Melanocyte of skin (primary cell): Measurements from ENCODE around the gene PRSS3. TPM values are rescaled to one million over a fixed set of nuclear protein-coding genes. Genes with fewer than 3 reads are reported as not detected.

Experiments used
- small RNA-seq, 2 donors: library from RNA; depleted of rRNA; stranded (forward); fragments of <200 nt; gene quantifications; one replicate each; pipeline ENCODE3, GENCODE V24; 2012
- total RNA-seq, 2 donors: library from RNA; depleted of rRNA; stranded (reverse); fragments of >200 nt; gene quantifications; 2 replicates each; pipeline ENCODE4 v1.2.3, GENCODE V29; 2012

The PRSS3 gene
- under 1 TPM in 1 of 2 donors, not detected in 1; 0.33 TPM for total RNA-seq

DNA sequence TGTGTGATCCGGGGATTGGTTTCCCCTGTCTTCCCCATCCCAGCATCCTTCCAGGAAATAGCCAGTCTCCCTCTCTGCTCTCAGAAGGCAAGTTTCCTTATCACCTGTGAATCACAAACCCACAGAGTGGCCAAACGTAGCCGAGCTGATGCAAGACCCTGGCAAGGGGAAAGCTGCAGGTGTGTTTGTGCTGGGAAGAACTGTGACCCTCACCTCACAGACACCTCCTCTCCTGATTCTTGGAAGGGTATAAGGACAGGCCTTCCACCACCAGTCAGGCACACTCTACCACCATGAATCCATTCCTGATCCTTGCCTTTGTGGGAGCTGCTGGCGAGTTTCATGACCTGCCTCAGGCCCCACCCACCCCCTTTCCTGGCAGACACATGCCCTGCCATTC is at the start of gene PRSS3:
Gene PRSS3, plus strand, starts transcription at position 281 of the 400 bp plus-strand sequence. Its CDS starts 13 bp downstream, at position 294.

DNA sequence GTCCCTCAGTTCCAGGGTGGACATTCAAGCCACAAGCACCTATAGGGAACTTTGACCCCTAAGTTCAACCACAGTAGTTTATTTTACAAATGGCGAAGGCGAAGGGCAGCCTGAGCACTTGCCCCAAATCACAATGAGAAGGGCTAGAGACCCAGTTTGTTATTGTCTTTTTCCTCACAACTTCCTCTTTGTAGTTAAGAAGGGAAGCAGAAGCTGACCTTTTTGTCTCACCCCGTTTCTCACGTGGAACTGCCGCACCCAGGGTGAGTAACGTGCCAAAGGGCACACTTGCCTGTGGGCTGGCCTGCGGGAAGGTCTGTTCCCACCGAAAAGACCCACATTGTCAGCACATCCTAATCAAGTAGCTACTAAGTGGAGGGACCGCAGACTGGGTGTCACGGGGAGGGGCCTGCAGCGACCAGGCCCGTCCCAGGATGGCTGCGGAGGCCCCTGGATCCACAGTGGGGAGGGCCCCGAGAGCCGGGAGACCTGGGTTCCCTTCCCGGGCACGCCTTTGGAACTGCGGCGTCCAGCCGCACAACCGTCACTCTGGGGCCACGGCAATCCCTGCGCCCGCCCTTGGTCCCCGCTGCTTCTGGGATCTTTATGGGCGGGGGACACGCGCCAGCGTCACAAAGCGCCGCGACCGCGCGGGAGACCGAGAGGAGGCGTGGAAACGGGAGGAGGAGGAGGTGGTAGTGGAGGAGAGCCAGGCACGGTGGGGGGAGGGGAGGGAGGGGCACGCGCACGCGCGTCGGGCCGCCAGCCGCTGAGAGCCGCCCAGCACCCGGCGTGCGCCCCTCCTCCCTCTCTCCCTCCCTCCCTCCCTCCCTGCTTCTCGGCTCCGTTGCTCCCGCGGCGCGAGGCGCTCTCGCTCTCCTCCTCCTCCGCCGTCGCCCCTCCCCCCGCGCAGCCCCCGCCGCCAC is 21.2 kb downstream of the PRSS3 start, which contains the start of gene UBE2R2:
Gene UBE2R2, plus strand, starts transcription at position 834 of the 926 bp plus-strand sequence. CDS start 598 bp downstream, outside the sequence.

Small RNA genes lying within 50 kb of the gene (small RNA-seq; reads per million reads assigned to genes)
- gene RF00019 = 0 reads per million in 2 donors

Other genes starting within 250 kb of the PRSS3 start
- 10 to 100 TPM; 17.2 to 20.6 TPM for gene UBE2R2, start 21.6 kb downstream of the PRSS3 start, total RNA-seq